ENCODE results near the gene ZBTB8B. TPM values are rescaled to one million over a fixed set of nuclear protein-coding genes. Genes with fewer than 3 reads are reported as not detected.
A peak's percentile ranks its signal among the peaks of the same experiment; 100 is the strongest.

The ZBTB8B gene
- total RNA-seq, 1 donor from 2014 or later = 3.4 TPM

GRCh38 chr1:32496127-32496526, 31.3 kb downstream of the ZBTB8B start:
- no peaks in the 10 kb centered on the region for H3K27me3 Mint-ChIP-seq (ENCODE audit: low read depth)
- TF ChIP-seq, protein P1, sequence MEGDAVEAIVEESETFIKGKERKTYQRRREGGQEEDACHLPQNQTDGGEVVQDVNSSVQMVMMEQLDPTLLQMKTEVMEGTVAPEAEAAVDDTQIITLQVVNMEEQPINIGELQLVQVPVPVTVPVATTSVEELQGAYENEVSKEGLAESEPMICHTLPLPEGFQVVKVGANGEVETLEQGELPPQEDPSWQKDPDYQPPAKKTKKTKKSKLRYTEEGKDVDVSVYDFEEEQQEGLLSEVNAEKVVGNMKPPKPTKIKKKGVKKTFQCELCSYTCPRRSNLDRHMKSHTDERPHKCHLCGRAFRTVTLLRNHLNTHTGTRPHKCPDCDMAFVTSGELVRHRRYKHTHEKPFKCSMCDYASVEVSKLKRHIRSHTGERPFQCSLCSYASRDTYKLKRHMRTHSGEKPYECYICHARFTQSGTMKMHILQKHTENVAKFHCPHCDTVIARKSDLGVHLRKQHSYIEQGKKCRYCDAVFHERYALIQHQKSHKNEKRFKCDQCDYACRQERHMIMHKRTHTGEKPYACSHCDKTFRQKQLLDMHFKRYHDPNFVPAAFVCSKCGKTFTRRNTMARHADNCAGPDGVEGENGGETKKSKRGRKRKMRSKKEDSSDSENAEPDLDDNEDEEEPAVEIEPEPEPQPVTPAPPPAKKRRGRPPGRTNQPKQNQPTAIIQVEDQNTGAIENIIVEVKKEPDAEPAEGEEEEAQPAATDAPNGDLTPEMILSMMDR (IDR thresholded peaks at IDR 0.05; ENCODE audit: unreplicated experiment) = no peak
- peak overlapping the region; percentile 2 for H3K4me3 Mint-ChIP-seq
- no peak for DNase-seq (ENCODE audit: low spot score in 2 of 2, unreplicated experiment in 2 of 2)
- H3K4me1 Mint-ChIP-seq = peaks cover 55% of the 10 kb centered on the region
- no peaks in the 10 kb centered on the region for H3K36me3 Mint-ChIP-seq
- peak overlapping the region; percentile 99 for H3K27ac Mint-ChIP-seq
- H3K9me3 Mint-ChIP-seq = no peaks in the 10 kb centered on the region

- peak overlapping the region; percentile 95 for H3K27ac Mint-ChIP-seq
- no peaks in the 10 kb centered on the region for H3K9me3 Mint-ChIP-seq
Observed at GRCh38 chr1:32498751-32499150, 33.9 kb downstream of the ZBTB8B start.

GRCh38 chr1:32500387-32501209, 35.7 kb downstream of the ZBTB8B start:
- H3K27me3 Mint-ChIP-seq (ENCODE audit: low read depth) = no peaks in the 10 kb centered on the region
- peak; percentile 54 to 77 for DNase-seq (ENCODE audit: low spot score in 2 of 2, unreplicated experiment in 2 of 2)
- TF ChIP-seq, protein P1 (IDR thresholded peaks at IDR 0.05; ENCODE audit: unreplicated experiment) = no peak
- peaks cover 35% of the 10 kb centered on the region for H3K4me1 Mint-ChIP-seq
- no peaks in the 10 kb centered on the region for H3K36me3 Mint-ChIP-seq
- peak overlapping the region; percentile 79 for H3K4me3 Mint-ChIP-seq
- no peaks in the 10 kb centered on the region for H3K9me3 Mint-ChIP-seq
- H3K27ac Mint-ChIP-seq = peak overlapping the region; percentile 96

More at GRCh38 chr1:32498751-32499150, 33.9 kb downstream of the ZBTB8B start:
- H3K27me3 Mint-ChIP-seq (ENCODE audit: low read depth) = no peaks in the 10 kb centered on the region
- H3K4me1 Mint-ChIP-seq = peaks cover 51% of the 10 kb centered on the region
- peak overlapping the region; percentile 79 for H3K4me3 Mint-ChIP-seq
- DNase-seq (ENCODE audit: low spot score in 2 of 2, unreplicated experiment in 2 of 2) = no peak
- TF ChIP-seq, protein P1 (IDR thresholded peaks at IDR 0.05; ENCODE audit: unreplicated experiment) = no peak
- H3K36me3 Mint-ChIP-seq = no peaks in the 10 kb centered on the region

DNA sequence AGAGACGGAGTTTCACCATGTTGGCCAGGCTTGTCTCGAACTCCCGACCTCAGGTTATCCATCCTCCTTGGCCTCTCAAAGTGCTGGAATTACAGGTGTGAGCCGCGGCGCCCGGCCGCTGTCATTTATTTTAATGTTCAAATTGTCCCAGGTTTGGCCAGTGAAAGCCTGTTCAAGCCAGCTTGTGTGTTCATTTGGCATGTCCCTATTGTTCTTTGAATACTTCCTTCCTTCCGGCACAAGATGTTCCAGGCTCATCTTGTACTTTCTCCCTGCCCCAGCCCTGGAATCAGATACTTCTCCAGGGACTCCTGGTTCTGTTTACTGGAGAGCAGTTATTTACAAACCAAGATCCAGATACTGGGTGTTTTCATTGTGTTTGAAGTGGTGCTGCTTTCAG, 37.0 kb downstream of the ZBTB8B start:
- peak overlapping the region; percentile 46 for H3K4me3 Mint-ChIP-seq
- H3K36me3 Mint-ChIP-seq = no peaks in the 10 kb centered on the region
- no peak for DNase-seq (ENCODE audit: low spot score in 2 of 2, unreplicated experiment in 2 of 2)
- H3K4me1 Mint-ChIP-seq = peaks cover 26% of the 10 kb centered on the region
- TF ChIP-seq, protein P1 (IDR thresholded peaks at IDR 0.05; ENCODE audit: unreplicated experiment) = no peak
- no peaks in the 10 kb centered on the region for H3K9me3 Mint-ChIP-seq
- peak overlapping the region; percentile 86 for H3K27ac Mint-ChIP-seq
- H3K27me3 Mint-ChIP-seq (ENCODE audit: low read depth) = no peaks in the 10 kb centered on the region

GRCh38 chr1:32503153-32503552, 38.3 kb downstream of the ZBTB8B start:
- Mint-ChIP-seq H3K4me1 (peaks cover 17% of the 10 kb centered on the region), H3K36me3 (no peaks in the 10 kb centered on the region), H3K27me3 (ENCODE audit: low read depth) (no peaks in the 10 kb centered on the region), H3K4me3 (no peak overlapping the region), H3K9me3 (no peaks in the 10 kb centered on the region), H3K27ac (peak overlapping the region; percentile 39)
- no peak for DNase-seq (ENCODE audit: low spot score in 2 of 2, unreplicated experiment in 2 of 2)
- TF ChIP-seq, protein P1 (IDR thresholded peaks at IDR 0.05; ENCODE audit: unreplicated experiment) = no peak

All from mesothelial cell of epicardium (in vitro differentiated cells).